Measurements from ENCODE around the gene VPS16.
A peak's percentile ranks its signal among the peaks of the same experiment; 100 is the strongest.

VPS16 gene

DNA sequence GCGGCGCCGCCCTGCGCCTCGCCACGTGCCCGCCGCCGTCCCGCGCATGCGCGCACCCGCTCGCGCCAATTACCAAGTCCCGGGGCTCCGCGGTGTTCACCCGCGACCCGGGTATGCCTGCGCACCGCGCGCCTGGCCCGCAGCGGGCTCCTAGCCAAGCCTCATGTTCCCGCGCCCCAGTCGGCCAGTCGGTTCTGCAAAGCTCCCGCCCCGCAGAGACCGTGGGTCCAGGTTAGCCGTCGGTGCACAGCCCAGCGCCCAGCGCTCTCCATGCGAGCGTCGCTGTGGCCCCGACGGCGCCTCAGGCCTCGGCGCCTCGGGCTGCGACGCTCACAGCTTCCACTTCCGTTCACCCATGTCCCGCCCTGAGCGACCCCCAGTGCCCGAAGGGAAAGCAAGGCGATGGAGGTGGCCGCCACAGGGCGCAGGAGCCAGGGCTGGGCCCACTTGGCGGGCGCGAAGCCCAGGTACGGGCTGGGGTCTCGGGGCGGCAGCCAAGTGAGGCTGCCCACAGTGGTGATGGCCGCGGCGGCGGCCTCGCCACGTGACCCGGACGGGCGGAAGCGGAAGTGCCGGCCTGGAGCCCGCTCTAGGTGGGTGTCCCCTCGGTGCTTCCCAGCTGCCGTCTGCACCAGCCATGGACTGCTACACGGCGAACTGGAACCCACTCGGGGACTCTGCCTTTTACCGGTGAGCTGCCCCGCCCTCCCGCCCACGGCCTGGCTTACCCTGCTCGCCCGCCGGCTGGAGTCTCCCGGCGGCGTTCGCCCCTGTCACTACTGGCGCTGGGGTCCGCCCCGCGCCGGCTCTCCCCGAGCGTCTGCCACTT lies at the start of gene VPS16, which contains the start of gene PCED1A:
VPS16 (plus strand) TSS at position 608 of the 829 bp plus-strand sequence; CDS start at position 638, 30 bp downstream.
PCED1A (minus strand) TSS at position 518 of the 829 bp plus-strand sequence. CDS start 743 bp downstream, outside the sequence.
- peak within 1 kb of the TSS; percentile 86 for H3K4me3 ChIP-seq (ENCODE audit: low read depth, low read length)
- DNase-seq (ENCODE audit: low read depth) = peak; percentile 89
- TF ChIP-seq, protein P1, sequence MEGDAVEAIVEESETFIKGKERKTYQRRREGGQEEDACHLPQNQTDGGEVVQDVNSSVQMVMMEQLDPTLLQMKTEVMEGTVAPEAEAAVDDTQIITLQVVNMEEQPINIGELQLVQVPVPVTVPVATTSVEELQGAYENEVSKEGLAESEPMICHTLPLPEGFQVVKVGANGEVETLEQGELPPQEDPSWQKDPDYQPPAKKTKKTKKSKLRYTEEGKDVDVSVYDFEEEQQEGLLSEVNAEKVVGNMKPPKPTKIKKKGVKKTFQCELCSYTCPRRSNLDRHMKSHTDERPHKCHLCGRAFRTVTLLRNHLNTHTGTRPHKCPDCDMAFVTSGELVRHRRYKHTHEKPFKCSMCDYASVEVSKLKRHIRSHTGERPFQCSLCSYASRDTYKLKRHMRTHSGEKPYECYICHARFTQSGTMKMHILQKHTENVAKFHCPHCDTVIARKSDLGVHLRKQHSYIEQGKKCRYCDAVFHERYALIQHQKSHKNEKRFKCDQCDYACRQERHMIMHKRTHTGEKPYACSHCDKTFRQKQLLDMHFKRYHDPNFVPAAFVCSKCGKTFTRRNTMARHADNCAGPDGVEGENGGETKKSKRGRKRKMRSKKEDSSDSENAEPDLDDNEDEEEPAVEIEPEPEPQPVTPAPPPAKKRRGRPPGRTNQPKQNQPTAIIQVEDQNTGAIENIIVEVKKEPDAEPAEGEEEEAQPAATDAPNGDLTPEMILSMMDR (conservative IDR thresholded peaks at IDR 0.05; ENCODE audit: low read depth, low read length) = no peak

DNA sequence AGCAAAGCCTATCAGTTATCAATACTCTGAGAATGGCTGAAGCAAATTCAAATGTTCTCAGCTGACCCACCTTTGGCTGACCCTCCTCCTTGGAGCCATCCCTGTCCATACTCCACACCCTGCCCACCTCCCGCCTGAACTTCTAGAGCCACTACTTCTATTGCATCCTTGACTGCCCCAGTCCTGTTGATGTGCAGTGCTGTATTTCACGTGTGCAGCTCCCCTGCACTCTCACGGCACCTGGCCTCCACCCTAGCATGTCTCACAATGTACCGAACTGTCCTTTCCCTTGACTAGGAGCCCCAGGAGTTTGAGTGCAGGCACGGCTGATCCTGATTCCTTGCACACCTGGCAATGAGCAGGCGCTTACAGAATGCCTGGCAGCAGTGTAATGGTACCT lies 47.1 kb upstream of the VPS16 start:
- no peak overlapping the region for H3K4me3 ChIP-seq (ENCODE audit: low read depth, low read length)
- DNase-seq (ENCODE audit: low read depth) = no peak
- TF ChIP-seq, protein P1 (conservative IDR thresholded peaks at IDR 0.05; ENCODE audit: low read depth, low read length) = no peak

DNA sequence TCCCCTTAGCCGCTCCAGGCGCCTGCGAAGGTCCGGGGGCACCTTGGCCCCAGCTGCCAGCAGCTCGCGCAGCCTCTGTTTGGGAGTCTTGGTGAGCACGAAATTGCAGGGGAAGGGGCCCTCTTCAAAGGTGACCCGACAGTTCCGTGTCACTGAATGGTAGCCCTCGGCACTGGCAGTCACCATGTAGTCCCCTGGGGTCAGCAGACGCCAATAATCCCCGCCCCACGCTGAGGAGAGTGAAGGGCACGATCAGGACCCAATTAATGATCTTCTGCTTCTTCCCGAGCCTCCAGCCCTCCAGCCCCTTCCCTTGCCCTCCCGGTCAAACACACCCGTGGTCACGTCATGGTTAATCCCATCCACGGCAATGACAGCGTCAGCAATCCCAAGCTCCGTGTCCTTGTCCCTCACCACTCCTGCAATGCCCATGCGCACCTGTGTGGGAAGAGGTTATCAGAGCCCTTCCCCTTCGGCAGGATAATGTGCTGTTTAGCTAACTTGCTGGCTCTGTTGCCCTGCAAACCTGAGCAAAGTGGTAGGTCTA lies 46.3 kb upstream of the VPS16 start:
- no peak for DNase-seq (ENCODE audit: low read depth)
- H3K4me3 ChIP-seq (ENCODE audit: low read depth, low read length) = no peak overlapping the region
- TF ChIP-seq, protein P1 (conservative IDR thresholded peaks at IDR 0.05; ENCODE audit: low read depth, low read length) = no peak

DNA sequence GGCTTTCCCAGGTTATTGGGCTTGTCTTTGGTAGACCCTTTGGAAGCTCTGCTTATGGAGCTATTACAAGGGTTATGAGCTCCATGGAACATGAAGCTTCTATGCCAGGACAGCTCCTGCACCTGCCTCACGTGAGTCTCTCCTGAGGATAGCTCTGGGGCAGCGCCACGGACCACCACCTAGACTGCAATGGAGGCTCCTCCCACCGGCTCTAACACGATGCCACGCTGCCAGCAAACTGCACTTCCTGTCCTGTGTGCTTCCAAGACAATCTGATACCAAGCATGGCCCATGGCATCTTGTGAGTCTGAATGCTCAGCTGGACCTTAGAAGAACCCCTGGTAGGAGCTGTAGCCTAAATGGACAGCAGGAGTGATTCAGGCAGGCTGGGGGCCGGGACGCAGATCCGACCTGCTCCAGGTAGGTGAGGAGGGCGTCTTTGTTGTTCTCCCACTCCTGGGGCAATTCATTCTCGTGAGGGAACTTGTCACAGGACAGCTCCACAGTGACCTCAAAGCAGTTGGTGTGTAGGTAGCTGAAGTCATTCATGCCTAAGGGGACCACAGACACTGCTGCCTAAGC lies 45.6 kb upstream of the VPS16 start:
- DNase-seq (ENCODE audit: low read depth) = no peak

DNA sequence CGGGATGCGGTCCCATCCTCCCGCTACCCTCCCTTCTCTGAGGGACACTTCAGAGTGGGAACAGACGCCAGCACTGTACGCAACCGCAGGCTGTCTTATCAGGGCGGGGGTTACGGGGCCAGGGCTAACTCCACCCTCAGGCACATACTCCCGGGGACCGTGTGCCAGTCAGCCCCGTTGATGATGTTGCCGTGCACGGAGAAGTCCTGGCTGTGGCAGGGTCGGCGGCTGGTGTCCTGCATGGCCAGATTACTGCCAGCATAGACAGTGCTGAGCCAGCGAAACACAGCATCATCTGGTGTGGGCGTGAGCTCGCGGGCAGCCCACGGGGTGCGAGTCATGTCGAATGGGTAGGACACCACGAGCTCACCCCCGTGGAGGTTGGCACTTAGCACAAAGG lies 45.1 kb upstream of the VPS16 start:
- no peak for DNase-seq (ENCODE audit: low read depth)

More for the DNA sequence above, 45.6 kb upstream of the VPS16 start:
- H3K4me3 ChIP-seq (ENCODE audit: low read depth, low read length) = no peak overlapping the region
- TF ChIP-seq, protein P1 (conservative IDR thresholded peaks at IDR 0.05; ENCODE audit: low read depth, low read length) = no peak

DNA sequence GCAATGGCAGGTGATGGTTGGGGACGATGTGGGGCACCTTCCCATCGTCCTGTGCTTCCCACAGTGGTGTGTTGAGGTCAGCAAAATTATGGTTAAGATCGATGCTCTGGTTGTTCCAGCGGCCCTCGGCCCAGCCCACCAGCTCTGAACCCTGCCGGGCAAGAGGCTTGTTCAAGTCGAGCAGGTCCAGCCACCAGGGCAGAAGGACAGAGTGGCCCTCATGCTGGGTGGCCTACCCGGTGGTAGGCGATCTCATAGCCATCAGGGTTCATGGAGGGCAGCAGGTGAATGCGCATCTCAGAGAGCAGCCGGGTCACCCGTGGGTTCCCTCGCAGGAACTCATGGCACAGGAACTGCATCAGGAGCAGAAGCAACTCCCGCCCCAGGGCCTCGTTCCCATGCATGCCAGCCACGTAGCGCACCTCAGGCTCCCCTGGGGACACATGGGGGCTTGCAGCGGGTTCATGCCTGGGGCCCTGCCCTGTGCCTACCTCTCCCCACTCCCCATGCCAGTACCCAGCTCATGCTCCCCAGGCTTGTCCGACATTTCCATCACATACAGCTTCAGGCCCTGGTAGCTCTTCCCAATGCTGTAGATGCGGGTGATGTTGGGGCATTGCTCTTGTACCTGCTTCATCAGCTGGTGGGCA lies 44.4 kb upstream of the VPS16 start:
- DNase-seq (ENCODE audit: low read depth) = no peak
- TF ChIP-seq, protein P1 (conservative IDR thresholded peaks at IDR 0.05; ENCODE audit: low read depth, low read length) = no peak

More for the DNA sequence above, 45.1 kb upstream of the VPS16 start:
- TF ChIP-seq, protein P1 (conservative IDR thresholded peaks at IDR 0.05; ENCODE audit: low read depth, low read length) = no peak
- H3K4me3 ChIP-seq (ENCODE audit: low read depth, low read length) = no peak overlapping the region

More for the DNA sequence above, 44.4 kb upstream of the VPS16 start:
- H3K4me3 ChIP-seq (ENCODE audit: low read depth, low read length) = no peak overlapping the region

Measured in choroid plexus epithelial cell (primary cell).